ENCODE results near the gene SEC24C. TPM values are rescaled to one million over a fixed set of nuclear protein-coding genes. Genes with fewer than 3 reads are reported as not detected.

SEC24C gene
- total RNA-seq, 2 donors from 2014 or later = 29.1 to 30.3 TPM

- Histone ChIP-seq H3K4me3 (peak overlapping the region; percentile 75 to 81), H3K9me3 (no peaks in the 10 kb centered on the region), H3K36me3 (replicated peaks in 1 of 2; ENCODE audit: insufficient read depth in 1 of 2, low read depth in 2 of 2) (peaks cover 9 to 13% of the 10 kb centered on the region in 2 donors), H3K27me3 (no peaks in the 10 kb centered on the region), H3K27ac (peak overlapping the region; percentile 79 to 95 (median 90)), H3K4me1 (peaks cover 32% of the 10 kb centered on the region)
- intact Hi-C loops (cut with DNase I) = no loop called here
- ATAC-seq = no peak
- TF ChIP-seq CTCF (IDR thresholded peaks at IDR 0.05) (no peak), POLR2A (IDR thresholded peaks at IDR 0.05) (no peak)
- no peak for DNase-seq
- WGBS, 2 donors = 0 to 1% methylated on average over 17 to 29 of the region's 29 CpGs
These were observed 29.1 kb downstream of the SEC24C start for GRCh38 chr10:73773152-73773879.

- Histone ChIP-seq H3K4me1 (peaks cover 32% of the 10 kb centered on the region), H3K36me3 (replicated peaks in 1 of 2; ENCODE audit: insufficient read depth in 1 of 2, low read depth in 2 of 2) (peaks cover 9 to 10% of the 10 kb centered on the region in 2 donors), H3K27ac (peak overlapping the region in 2 of 4 donors; percentile 79 to 95), H3K4me3 (no peak overlapping the region), H3K9me3 (no peaks in the 10 kb centered on the region), H3K27me3 (no peaks in the 10 kb centered on the region)
- TF ChIP-seq POLR2A (IDR thresholded peaks at IDR 0.05) (no peak), CTCF (IDR thresholded peaks at IDR 0.05) (peak in 1 of 7 experiments; percentile 12)
- WGBS, 2 donors = 25 to 31% methylated on average over 5 of the region's 5 CpGs
- DNase-seq (no peak), ATAC-seq (no peak)
- intact Hi-C loops (cut with DNase I) = no loop called here
These were observed 30.5 kb downstream of the SEC24C start for GRCh38 chr10:73774637-73775036.

- 93 to 97% methylated on average over 5 of the region's 5 CpGs for WGBS, 2 donors
- ATAC-seq (no peak), DNase-seq (no peak)
- peaks cover 0 to 3% of the 10 kb centered on the region in 2 donors for H3K36me3 ChIP-seq (replicated peaks in 1 of 2; ENCODE audit: insufficient read depth in 1 of 2, low read depth in 2 of 2)
- intact Hi-C loops (cut with DNase I) = no loop called here
- H3K4me3 ChIP-seq = no peak overlapping the region
- H3K4me1 ChIP-seq = peaks cover 41% of the 10 kb centered on the region
- TF ChIP-seq CTCF (IDR thresholded peaks at IDR 0.05) = no peak
- TF ChIP-seq POLR2A (IDR thresholded peaks at IDR 0.05) = no peak
- H3K9me3 ChIP-seq = no peaks in the 10 kb centered on the region
- H3K27me3 ChIP-seq = no peaks in the 10 kb centered on the region
- H3K27ac ChIP-seq = no peak overlapping the region
These were observed 34.8 kb downstream of the SEC24C start for GRCh38 chr10:73779018-73779417.

GRCh38 chr10:73779539-73780197 lies 35.5 kb downstream of the SEC24C start:
- WGBS, 2 donors = 82 to 85% methylated on average over 3 of the region's 3 CpGs
- ATAC-seq = no peak
- intact Hi-C loops (cut with DNase I) = no loop called here

More at GRCh38 chr10:73779539-73780197, 35.5 kb downstream of the SEC24C start:
- Histone ChIP-seq H3K4me1 (peaks cover 37% of the 10 kb centered on the region), H3K9me3 (no peaks in the 10 kb centered on the region), H3K27ac (no peak overlapping the region), H3K36me3 (replicated peaks in 1 of 2; ENCODE audit: insufficient read depth in 1 of 2, low read depth in 2 of 2) (peaks cover 0 to 3% of the 10 kb centered on the region in 2 donors), H3K27me3 (no peaks in the 10 kb centered on the region), H3K4me3 (no peak overlapping the region)
- no peak for DNase-seq
- TF ChIP-seq CTCF (IDR thresholded peaks at IDR 0.05) = no peak
- TF ChIP-seq POLR2A (IDR thresholded peaks at IDR 0.05) = no peak
